Activated naive CD8-positive, alpha-beta T cell treated with anti-CD3 and anti-CD28 coated beads, Interleukin-2, amount 10 ng/mL, durations not matched to agents 7 days and 5 days (primary cell): Measurements from ENCODE around the gene JAGN1. TPM values are rescaled to one million over a fixed set of nuclear protein-coding genes. Genes with fewer than 3 reads are reported as not detected.
"Not testable (repeated sequence)": the region's sequence is repeated elsewhere in the genome, so short reads cannot be mapped to it uniquely, and the experiment has no call there.

Source experiments
- ATAC-seq: fragments of 150-1000 bp; cut with Tn5 transposase; one replicate; pipeline ENCODE4 v1.10.0; 2021; ENCODE audit warnings: low read depth, moderate library complexity
- POLR2A ChIA-PET: fragments of 350-600 bp; sonication (Branson Sonifier 250); formaldehyde crosslinking; loops from one replicate; lab custom pipeline; 2021; ENCODE audit warnings: antibody characterized with exemption; lab: Charles Lee
- DNase-seq: peaks from one replicate; pipeline ENCODE4 v3.0.0; 2021
- H3K27ac Mint-ChIP-seq: one replicate; pipeline ENCODE4 v1.8.0; 2022; ENCODE audit warnings: mild to moderate bottlenecking, mixed read lengths
- H3K27me3 Mint-ChIP-seq: one replicate; pipeline ENCODE4 v1.8.0; 2022; ENCODE audit warnings: mild to moderate bottlenecking, moderate library complexity, mixed read lengths
- H3K36me3 Mint-ChIP-seq: one replicate; pipeline ENCODE4 v1.8.0; 2021; ENCODE audit warnings: mild to moderate bottlenecking, mixed read lengths
- H3K4me1 Mint-ChIP-seq: one replicate; pipeline ENCODE4 v1.8.0; 2021; ENCODE audit warnings: mixed read lengths
- H3K4me3 Mint-ChIP-seq: one replicate; pipeline ENCODE4 v1.8.0; 2022; ENCODE audit warnings: mild to moderate bottlenecking, moderate library complexity, mixed read lengths
- H3K9me3 Mint-ChIP-seq: one replicate; pipeline ENCODE4 v1.8.0; 2021; ENCODE audit warnings: mixed read lengths
- total RNA-seq, 2 experiments: library from RNA; stranded (reverse); gene quantifications; one replicate each; pipeline ENCODE4 v1.2.3, GENCODE V29; 2021

Gene JAGN1
- total RNA-seq, 2 experiments from 2014 or later: 31.5 to 34.2 TPM

DNA sequence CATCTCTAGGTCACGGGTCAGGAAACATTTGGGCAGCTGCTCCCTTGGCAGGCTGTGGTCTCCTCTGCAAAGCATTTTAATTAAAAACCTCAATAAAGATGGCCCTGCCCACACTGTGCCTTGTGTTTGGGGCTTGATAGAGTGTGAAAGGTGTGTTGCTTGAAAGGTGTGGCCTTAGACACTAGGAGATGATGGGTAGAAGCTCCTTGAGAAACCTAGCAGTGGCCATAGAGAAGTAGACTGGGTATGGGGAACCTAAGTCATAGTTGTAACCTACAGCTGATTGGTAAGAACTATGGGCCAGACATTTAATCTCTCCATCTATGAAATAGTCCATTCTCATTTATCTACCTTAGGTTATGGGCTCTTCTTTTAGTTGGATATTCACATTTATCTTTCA is 3.3 kb downstream of the JAGN1 start:
- peaks cover 42% of the 10 kb centered on the region for H3K4me1 Mint-ChIP-seq
- POLR2A ChIA-PET: interaction anchor here (0.6 to 0.7 kb wide), 2 partner anchors 49 to 348 kb away, joined by 4 to 9 read pairs; no protein-coding TSS in a partner anchor
- H3K9me3 Mint-ChIP-seq: no peaks in the 10 kb centered on the region
- no peaks in the 10 kb centered on the region for H3K27me3 Mint-ChIP-seq
- DNase-seq (no peak), ATAC-seq (no peak)
- no peak overlapping the region for H3K27ac Mint-ChIP-seq
- H3K36me3 Mint-ChIP-seq: peaks cover 31% of the 10 kb centered on the region
- no peak overlapping the region for H3K4me3 Mint-ChIP-seq

DNA sequence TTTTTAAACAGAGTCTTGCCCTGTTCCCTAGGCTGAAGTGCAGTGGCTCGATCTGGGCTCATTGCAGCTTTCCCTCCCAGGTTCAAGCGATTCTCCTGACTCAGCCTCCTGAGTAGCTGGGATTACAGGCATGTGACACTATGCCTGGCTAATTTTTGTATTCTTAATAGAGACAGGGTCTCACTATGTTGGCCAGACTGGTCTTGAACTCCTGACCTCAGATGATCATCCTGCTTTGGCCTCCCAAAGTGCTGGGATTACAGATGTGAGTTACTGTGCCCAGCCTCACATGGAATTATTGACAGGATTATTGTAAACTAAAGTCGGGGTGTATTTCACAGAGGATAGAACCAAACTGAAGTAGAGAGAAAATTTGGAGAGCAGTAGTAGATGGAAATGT is 5.3 kb downstream of the JAGN1 start:
- ATAC-seq, POLR2A ChIA-PET, H3K27ac Mint-ChIP-seq, H3K9me3 Mint-ChIP-seq, H3K4me3 Mint-ChIP-seq, H3K27me3 Mint-ChIP-seq, DNase-seq: not testable (repeated sequence)
- peaks cover 31% of the 10 kb centered on the region for H3K36me3 Mint-ChIP-seq
- peaks cover 38% of the 10 kb centered on the region for H3K4me1 Mint-ChIP-seq

DNA sequence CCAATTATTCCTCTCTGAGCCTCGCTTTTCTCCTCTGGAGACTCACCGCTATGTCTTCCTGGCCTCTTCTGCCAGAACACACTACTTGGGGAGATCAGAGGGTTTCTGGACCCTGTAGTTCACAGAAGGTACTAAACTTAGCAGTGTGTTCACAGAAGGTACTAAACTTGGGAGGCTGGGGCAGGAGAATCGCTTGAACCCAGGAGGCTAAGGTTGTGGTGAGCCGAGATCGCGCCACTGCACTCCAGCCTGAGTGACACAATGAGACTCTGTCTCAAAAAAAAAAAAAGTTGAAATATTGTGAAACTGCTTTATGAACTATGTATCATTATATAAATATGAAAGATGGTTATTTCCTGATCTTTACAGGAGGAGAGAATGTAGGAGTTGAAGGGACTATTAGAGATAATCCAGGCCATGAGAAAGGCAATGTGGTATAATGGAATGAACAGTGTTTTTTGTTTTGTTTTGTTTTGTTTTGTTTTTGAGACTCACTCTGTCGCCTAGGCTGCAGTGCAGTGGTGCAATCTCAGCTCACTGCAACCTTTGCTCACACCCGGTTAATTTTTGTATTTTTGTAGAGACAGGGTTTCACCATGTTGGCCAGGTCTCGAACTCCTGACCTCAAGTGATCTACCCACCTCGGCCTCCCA is 6.5 kb downstream of the JAGN1 start:
- peaks cover 29% of the 10 kb centered on the region for H3K36me3 Mint-ChIP-seq
- H3K4me3 Mint-ChIP-seq, ATAC-seq, DNase-seq, H3K27ac Mint-ChIP-seq, POLR2A ChIA-PET, H3K27me3 Mint-ChIP-seq, H3K9me3 Mint-ChIP-seq: not testable (repeated sequence)
- peaks cover 39% of the 10 kb centered on the region for H3K4me1 Mint-ChIP-seq

DNA sequence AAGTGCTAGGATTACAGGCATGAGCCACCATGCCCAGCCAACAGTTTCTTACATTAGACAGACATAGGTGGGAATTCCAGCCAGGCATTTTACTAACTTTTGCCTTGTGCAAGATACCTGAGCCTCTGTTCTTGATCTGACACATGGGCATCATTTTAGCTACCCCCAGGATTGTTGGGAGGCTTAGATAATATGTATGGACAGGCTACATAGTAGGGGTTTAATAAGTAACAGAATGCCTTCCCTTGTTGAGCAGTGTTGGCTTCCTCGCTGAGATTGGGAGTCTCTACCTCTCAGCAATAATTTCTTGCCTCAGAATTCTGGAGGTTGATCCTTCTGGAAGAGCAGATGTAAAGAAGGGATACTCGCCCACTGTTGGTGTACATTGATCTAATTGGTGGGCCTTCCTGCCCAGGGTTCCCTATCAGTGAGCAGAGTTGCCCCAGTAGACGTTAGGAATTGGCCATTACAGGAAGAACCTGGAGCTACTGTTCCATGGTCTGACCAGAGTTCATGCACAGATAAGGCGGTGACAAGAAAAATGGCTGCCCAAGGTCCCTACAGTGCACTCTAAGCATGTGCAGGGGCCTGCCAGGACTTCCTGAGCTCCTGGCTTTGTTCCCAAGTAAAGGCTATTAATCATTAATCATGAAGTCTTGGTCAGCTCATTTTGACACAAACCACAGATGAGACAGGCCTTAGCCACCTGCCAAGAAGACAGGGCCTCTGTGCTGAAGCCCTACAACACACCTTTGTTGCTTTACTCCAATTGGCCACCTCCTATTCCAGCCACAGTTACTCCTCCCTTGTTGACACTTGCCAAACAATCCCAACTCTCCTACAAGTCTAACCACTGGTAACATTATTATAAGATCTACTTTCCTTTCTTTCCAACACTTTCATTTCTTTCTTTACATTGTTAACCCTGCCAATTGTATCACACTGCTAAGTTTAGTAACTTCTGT is 7.3 kb downstream of the JAGN1 start:
- no peaks in the 10 kb centered on the region for H3K9me3 Mint-ChIP-seq
- no peak overlapping the region for H3K4me3 Mint-ChIP-seq
- H3K27ac Mint-ChIP-seq: no peak overlapping the region
- no peaks in the 10 kb centered on the region for H3K27me3 Mint-ChIP-seq
- DNase-seq (no peak), ATAC-seq (no peak)
- POLR2A ChIA-PET: no interaction called here
- peaks cover 40% of the 10 kb centered on the region for H3K4me1 Mint-ChIP-seq
- H3K36me3 Mint-ChIP-seq: peaks cover 23% of the 10 kb centered on the region

DNA sequence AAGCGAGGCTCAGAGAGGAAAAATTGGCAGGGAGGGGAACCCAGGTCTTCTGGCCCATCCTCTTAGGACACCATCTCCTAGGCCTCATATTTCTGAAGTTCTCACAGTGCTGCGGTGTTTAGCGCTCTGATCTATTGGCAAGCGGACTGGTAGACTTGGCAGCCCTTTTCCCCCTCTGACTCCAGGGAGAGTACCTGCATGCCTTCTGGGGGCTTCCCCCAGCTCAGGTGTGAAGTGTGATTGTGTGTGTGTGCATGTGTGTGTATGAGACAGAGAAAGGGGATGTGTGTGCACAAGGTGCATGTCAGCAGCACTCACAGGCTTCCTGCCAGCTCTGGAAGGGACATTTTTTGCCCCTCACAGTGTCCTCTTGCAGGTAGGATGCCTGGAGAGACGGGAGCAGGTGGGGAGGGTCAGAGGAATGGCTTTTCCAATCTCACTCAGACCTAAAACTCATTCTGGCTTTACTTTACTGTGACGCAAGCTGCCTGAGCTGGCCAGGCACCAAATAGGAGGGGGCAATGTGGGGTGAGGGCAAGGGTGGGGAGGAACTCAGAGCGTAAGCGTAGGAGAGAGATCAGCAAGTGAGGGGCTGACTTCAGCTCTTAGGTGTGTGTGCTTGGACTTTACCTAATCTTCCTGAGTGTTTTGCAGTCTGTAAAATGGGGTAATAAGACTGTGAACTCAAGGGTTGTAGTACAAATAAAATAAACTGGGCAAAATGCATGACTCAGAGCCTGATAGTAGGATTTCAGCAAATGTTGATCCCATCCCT is 8.2 kb downstream of the JAGN1 start:
- DNase-seq (no peak), ATAC-seq (no peak)
- H3K27me3 Mint-ChIP-seq: no peaks in the 10 kb centered on the region
- no peak overlapping the region for H3K4me3 Mint-ChIP-seq
- peaks cover 16% of the 10 kb centered on the region for H3K36me3 Mint-ChIP-seq
- H3K27ac Mint-ChIP-seq: no peak overlapping the region
- H3K4me1 Mint-ChIP-seq: peaks cover 42% of the 10 kb centered on the region
- H3K9me3 Mint-ChIP-seq: no peaks in the 10 kb centered on the region
- POLR2A ChIA-PET: no interaction called here

GRCh38 chr3:9899289-9899791 is 8.9 kb downstream of the JAGN1 start:
- DNase-seq (no peak), ATAC-seq (no peak)
- Mint-ChIP-seq H3K4me1 (peaks cover 40% of the 10 kb centered on the region), H3K9me3 (no peaks in the 10 kb centered on the region), H3K27ac (no peak overlapping the region), H3K36me3 (peaks cover 9% of the 10 kb centered on the region), H3K4me3 (no peak overlapping the region), H3K27me3 (no peaks in the 10 kb centered on the region)
- POLR2A ChIA-PET: no interaction called here

DNA sequence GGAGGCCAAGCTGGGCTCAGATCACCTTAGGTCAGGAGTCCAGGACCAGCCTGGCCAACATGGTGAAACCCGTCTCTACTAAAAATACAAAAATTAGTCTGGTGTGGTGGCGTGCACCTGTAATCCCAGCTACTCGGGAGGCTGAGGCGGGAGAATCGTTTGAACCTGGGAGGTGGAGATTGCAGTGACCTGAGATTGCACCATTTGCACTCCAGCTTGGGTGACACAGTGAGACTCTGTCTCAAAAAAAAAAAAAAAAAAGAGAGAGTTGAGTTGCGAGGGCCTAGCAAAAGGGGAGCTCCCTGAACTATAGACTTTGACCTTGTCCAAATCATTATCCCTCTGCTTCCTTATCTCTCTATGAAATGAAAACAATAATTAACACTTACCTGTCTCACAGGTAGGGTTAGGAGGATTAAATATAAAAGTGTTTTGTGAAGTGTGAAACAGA is 10.6 kb downstream of the JAGN1 start:
- H3K36me3 Mint-ChIP-seq, H3K9me3 Mint-ChIP-seq, H3K27me3 Mint-ChIP-seq, H3K4me3 Mint-ChIP-seq, ATAC-seq, DNase-seq: not testable (repeated sequence)
- H3K27ac Mint-ChIP-seq: peak overlapping the region; percentile 5
- POLR2A ChIA-PET: interaction anchor here (1.8 to 2.7 kb wide), 2 partner anchors 10 to 32 kb away, joined by 5 to 32 read pairs; partner anchors contain the start of genes CRELD1 and JAGN1
- peaks cover 34% of the 10 kb centered on the region for H3K4me1 Mint-ChIP-seq

- Mint-ChIP-seq H3K4me1 (peaks cover 33% of the 10 kb centered on the region), H3K27ac (peak overlapping the region; percentile 64), H3K27me3 (no peaks in the 10 kb centered on the region), H3K36me3 (no peaks in the 10 kb centered on the region), H3K9me3 (no peaks in the 10 kb centered on the region), H3K4me3 (peak overlapping the region; percentile 55)
- POLR2A ChIA-PET: interaction anchor here (0.7 to 2.7 kb wide), 6 partner anchors 11 to 71 kb away, joined by 3 to 32 read pairs (median 4); partner anchors contain the start of genes CRELD1, IL17RC and JAGN1
- ATAC-seq (peak; percentile 65), DNase-seq (peak; percentile 51)
Observed at GRCh38 chr3:9901967-9902366, 11.6 kb downstream of the JAGN1 start.

GRCh38 chr3:9902372-9903237 is 12.2 kb downstream of the JAGN1 start, which contains the start of gene IL17RE:
IL17RE (plus strand) TSS chr3:9902848; CDS start chr3:9902933, 85 bp downstream.
- Mint-ChIP-seq H3K36me3 (no peaks in the 10 kb centered on the region), H3K27ac (peak within 1 kb of the TSS; percentile 64), H3K27me3 (no peaks in the 10 kb centered on the region), H3K4me3 (peak within 1 kb of the TSS; percentile 58), H3K9me3 (no peaks in the 10 kb centered on the region), H3K4me1 (peaks cover 32% of the 10 kb centered on the region)
- peak; percentile 69 for ATAC-seq
- no peak for DNase-seq
- POLR2A ChIA-PET: interaction anchor here (0.5 to 2.7 kb wide), 7 partner anchors 11 to 71 kb away, joined by 3 to 32 read pairs (median 3); partner anchors contain the start of genes CRELD1, IL17RC and JAGN1

GRCh38 chr3:9903238-9903624 is 12.8 kb downstream of the JAGN1 start:
- Mint-ChIP-seq H3K36me3 (no peaks in the 10 kb centered on the region), H3K27me3 (no peaks in the 10 kb centered on the region), H3K4me3 (peak overlapping the region; percentile 58), H3K4me1 (peaks cover 30% of the 10 kb centered on the region), H3K27ac (peak overlapping the region; percentile 62), H3K9me3 (no peaks in the 10 kb centered on the region)
- DNase-seq (no peak), ATAC-seq (no peak)
- POLR2A ChIA-PET: interaction anchor here (0.5 to 2.7 kb wide), 3 partner anchors 13 to 272 kb away, joined by 4 to 32 read pairs (median 4); partner anchors contain the start of gene JAGN1

GRCh38 chr3:9903904-9904303 is 13.5 kb downstream of the JAGN1 start:
- peaks cover 27% of the 10 kb centered on the region for H3K4me1 Mint-ChIP-seq
- H3K27ac Mint-ChIP-seq: no peak overlapping the region
- POLR2A ChIA-PET: no interaction called here
- no peak overlapping the region for H3K4me3 Mint-ChIP-seq
- no peak for DNase-seq
- H3K36me3 Mint-ChIP-seq: no peaks in the 10 kb centered on the region
- H3K9me3 Mint-ChIP-seq: no peaks in the 10 kb centered on the region
- ATAC-seq: no peak
- H3K27me3 Mint-ChIP-seq: no peaks in the 10 kb centered on the region

GRCh38 chr3:9906480-9906879 is 16.1 kb downstream of the JAGN1 start:
- Mint-ChIP-seq H3K27me3 (peaks cover 3% of the 10 kb centered on the region), H3K36me3 (no peaks in the 10 kb centered on the region), H3K4me1 (peaks cover 25% of the 10 kb centered on the region), H3K9me3 (no peaks in the 10 kb centered on the region), H3K27ac (no peak overlapping the region), H3K4me3 (no peak overlapping the region)
- ATAC-seq (no peak), DNase-seq (no peak)
- POLR2A ChIA-PET: interaction anchor here (0.9 kb wide), 1 partner anchor 61 kb away, joined by 4 read pairs; no protein-coding TSS in a partner anchor
